IPS-11a (cell line): Measurements from ENCODE around the gene SAP30L.

Experiments used
- H3K4me3 ChIP-seq: one replicate; pipeline ENCODE4 v1.5.1; 2013; ENCODE audit warnings: low read depth, low read length, control low read depth

SAP30L gene

GRCh38 chr5:154464438-154464837, 18.6 kb downstream of the SAP30L start:
- H3K4me3 ChIP-seq: no peak overlapping the region

GRCh38 chr5:154465169-154465568, 19.4 kb downstream of the SAP30L start:
- no peak overlapping the region for H3K4me3 ChIP-seq

- H3K4me3 ChIP-seq: no peak overlapping the region
Measured at GRCh38 chr5:154466147-154466546, 20.4 kb downstream of the SAP30L start.

- no peak overlapping the region for H3K4me3 ChIP-seq
Measured at GRCh38 chr5:154466671-154467070, 20.9 kb downstream of the SAP30L start.

GRCh38 chr5:154467655-154468354, 22.0 kb downstream of the SAP30L start:
- H3K4me3 ChIP-seq: no peak overlapping the region

GRCh38 chr5:154470137-154470536, 24.3 kb downstream of the SAP30L start:
- no peak overlapping the region for H3K4me3 ChIP-seq

GRCh38 chr5:154470947-154471870, 25.4 kb downstream of the SAP30L start:
- H3K4me3 ChIP-seq: no peak overlapping the region

- no peak overlapping the region for H3K4me3 ChIP-seq
Measured at GRCh38 chr5:154472871-154473580, 27.2 kb downstream of the SAP30L start.

GRCh38 chr5:154473581-154474283, 27.9 kb downstream of the SAP30L start:
- H3K4me3 ChIP-seq: no peak overlapping the region

- no peak overlapping the region for H3K4me3 ChIP-seq
Measured at GRCh38 chr5:154474396-154475334, 28.9 kb downstream of the SAP30L start.

GRCh38 chr5:154475591-154476353, 30.0 kb downstream of the SAP30L start:
- peak overlapping the region; percentile 28 for H3K4me3 ChIP-seq

GRCh38 chr5:154476354-154477205, 30.8 kb downstream of the SAP30L start:
- no peak overlapping the region for H3K4me3 ChIP-seq

GRCh38 chr5:154477382-154478223, 31.8 kb downstream of the SAP30L start:
- H3K4me3 ChIP-seq: peak overlapping the region; percentile 20

- peak within 1 kb of the TSS; percentile 20 for H3K4me3 ChIP-seq
Measured at GRCh38 chr5:154478224-154478565, 32.4 kb downstream of the SAP30L start, which contains the start of gene HAND1. Gene HAND1 (minus strand): TSS chr5:154478227. CDS start chr5:154478008, 219 bp downstream.

GRCh38 chr5:154478752-154479159, 33.0 kb downstream of the SAP30L start:
- no peak overlapping the region for H3K4me3 ChIP-seq

- H3K4me3 ChIP-seq: no peak overlapping the region
Measured at GRCh38 chr5:154479160-154479943, 33.6 kb downstream of the SAP30L start.
